ENCODE data around the gene TMTC4.

GRCh38 chr13:100646030-100646673, 28.4 kb downstream of the TMTC4 start:
- no peak for TF ChIP-seq POLR2AphosphoS5 (IDR thresholded peaks at IDR 0.05; ENCODE audit: low read depth, low read length)
- no peak for TF ChIP-seq POLR2A (IDR thresholded peaks at IDR 0.05; ENCODE audit: low read depth, low read length)

Data from GM12892 (cell line).